Endothelial cell of umbilical vein (primary cell): ENCODE results near the gene GAS7.

Experiments
- EZH2 ChIP-seq: IDR thresholded peaks from 2 replicates; pipeline ENCODE4 v1.6.1; 2012; ENCODE audit warnings: borderline replicate concordance, low read depth, mild to moderate bottlenecking, moderate library complexity, low read length, inconsistent platforms; ENCODE audit not compliant: severe bottlenecking
- FOS ChIP-seq: IDR thresholded peaks from 2 replicates; pipeline ENCODE4 v1.6.1; 2011; ENCODE audit warnings: mild to moderate bottlenecking, low read length, moderate library complexity, borderline replicate concordance; ENCODE audit not compliant: insufficient read depth
- GATA2 ChIP-seq: IDR thresholded peaks from 2 replicates; pipeline ENCODE4 v1.7.0; 2011; ENCODE audit warnings: low read depth, mild to moderate bottlenecking, moderate library complexity, mixed read lengths, low read length; ENCODE audit not compliant: insufficient read length, insufficient read depth
- JUN ChIP-seq: IDR thresholded peaks from 2 replicates; pipeline ENCODE4 v1.6.1; 2011; ENCODE audit warnings: borderline replicate concordance, low read depth; ENCODE audit not compliant: insufficient read length, insufficient read depth
- POLR2A ChIP-seq: IDR thresholded peaks from 2 replicates; pipeline ENCODE4 v1.6.1; 2012; ENCODE audit warnings: low read depth, mild to moderate bottlenecking, control low read depth, low read length
- POLR2AphosphoS5 ChIP-seq: IDR thresholded peaks from 2 replicates; pipeline ENCODE4 v1.6.1; 2012; ENCODE audit warnings: low read depth, mild to moderate bottlenecking, control low read depth, low read length, moderate library complexity; ENCODE audit not compliant: insufficient read depth
- TF ChIP-seq, protein P1 (sequence below), 2 donors: IDR thresholded peaks; 1 replicate in 1 of 2; 2 replicates in 1 of 2; pipeline ENCODE4 v1.5.1; 2011; ENCODE audit warnings: low read length in 2 of 2, mild to moderate bottlenecking in 2 of 2, moderate library complexity in 2 of 2, control low read depth in 1 of 2, inconsistent platforms in 1 of 2, low read depth in 1 of 2; ENCODE audit not compliant: insufficient read depth in 1 of 2; ENCODE audit errors: extremely low read depth in 1 of 2
- TF ChIP-seq, protein P2 (sequence below): IDR thresholded peaks from 2 replicates; pipeline ENCODE4 v1.6.1; 2011; ENCODE audit not compliant: insufficient read depth, insufficient read length

DNA sequence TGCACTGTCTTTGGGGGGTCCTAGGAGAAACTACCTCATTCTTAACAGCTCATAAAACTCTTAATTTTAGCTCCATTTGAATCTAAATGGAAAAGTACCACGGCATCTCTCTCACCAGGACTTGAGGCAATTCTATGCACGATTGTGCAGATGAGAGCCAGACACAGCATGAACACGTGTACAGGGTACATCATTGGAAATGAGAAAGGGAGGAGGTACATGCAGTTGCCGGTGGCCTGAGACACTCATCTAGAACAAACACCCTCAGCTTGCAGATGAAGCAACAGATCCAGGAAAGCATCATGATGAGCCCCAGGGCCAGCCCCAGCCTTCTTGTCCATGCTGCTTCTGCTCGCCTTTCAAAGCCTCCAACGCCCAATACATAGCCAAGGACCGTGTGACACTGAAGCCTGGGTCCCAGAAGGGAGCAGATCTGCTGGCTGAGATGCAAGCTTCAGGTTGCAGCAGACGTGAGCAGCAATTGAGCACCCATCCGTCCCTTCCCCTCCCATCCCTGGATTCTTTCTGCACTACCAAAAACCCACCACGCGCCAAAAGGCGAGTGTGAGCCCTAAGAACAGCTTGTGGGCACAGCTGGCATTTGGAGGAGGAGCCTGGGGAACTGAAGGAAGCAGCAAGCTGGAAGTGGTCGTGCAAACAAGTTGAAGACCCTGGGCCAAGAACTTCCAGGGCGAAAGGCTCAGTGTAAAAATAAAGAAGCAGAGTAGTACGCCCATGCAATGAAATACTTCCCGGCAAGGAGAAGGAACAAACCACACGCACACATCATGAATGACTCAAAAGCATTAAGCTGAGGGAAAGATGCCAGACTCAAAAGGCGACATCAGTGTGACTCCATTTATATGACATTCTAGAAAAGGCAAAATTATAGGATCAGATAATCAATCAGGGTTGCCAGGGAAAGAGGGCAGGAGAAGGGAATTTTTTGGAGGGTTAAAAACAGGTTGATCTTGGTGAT is 286.0 kb downstream of the GAS7 start:
- TF ChIP-seq, protein P1, sequence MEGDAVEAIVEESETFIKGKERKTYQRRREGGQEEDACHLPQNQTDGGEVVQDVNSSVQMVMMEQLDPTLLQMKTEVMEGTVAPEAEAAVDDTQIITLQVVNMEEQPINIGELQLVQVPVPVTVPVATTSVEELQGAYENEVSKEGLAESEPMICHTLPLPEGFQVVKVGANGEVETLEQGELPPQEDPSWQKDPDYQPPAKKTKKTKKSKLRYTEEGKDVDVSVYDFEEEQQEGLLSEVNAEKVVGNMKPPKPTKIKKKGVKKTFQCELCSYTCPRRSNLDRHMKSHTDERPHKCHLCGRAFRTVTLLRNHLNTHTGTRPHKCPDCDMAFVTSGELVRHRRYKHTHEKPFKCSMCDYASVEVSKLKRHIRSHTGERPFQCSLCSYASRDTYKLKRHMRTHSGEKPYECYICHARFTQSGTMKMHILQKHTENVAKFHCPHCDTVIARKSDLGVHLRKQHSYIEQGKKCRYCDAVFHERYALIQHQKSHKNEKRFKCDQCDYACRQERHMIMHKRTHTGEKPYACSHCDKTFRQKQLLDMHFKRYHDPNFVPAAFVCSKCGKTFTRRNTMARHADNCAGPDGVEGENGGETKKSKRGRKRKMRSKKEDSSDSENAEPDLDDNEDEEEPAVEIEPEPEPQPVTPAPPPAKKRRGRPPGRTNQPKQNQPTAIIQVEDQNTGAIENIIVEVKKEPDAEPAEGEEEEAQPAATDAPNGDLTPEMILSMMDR (IDR thresholded peaks at IDR 0.05; ENCODE audit: extremely low read depth in 1 of 2, insufficient read depth in 1 of 2, low read depth in 1 of 2, low read length in 2 of 2): no peak
- TF ChIP-seq POLR2A (no peak), POLR2AphosphoS5 (no peak), EZH2 (no peak), JUN (no peak), FOS (no peak), GATA2 (no peak)
- TF ChIP-seq, protein P2, sequence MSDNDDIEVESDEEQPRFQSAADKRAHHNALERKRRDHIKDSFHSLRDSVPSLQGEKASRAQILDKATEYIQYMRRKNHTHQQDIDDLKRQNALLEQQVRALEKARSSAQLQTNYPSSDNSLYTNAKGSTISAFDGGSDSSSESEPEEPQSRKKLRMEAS: no peak
